COLO668 (cell line): ENCODE data around the gene AGBL4.
"Not testable (repeated sequence)": the region's sequence is repeated elsewhere in the genome, so short reads cannot be mapped to it uniquely, and the experiment has no call there.

Source experiments
- DNase-seq: peaks from one replicate; lab custom pipeline; 2025; ENCODE audit not compliant: unreplicated experiment; lab: John Stamatoyannopoulos, UW

The AGBL4 gene

DNA sequence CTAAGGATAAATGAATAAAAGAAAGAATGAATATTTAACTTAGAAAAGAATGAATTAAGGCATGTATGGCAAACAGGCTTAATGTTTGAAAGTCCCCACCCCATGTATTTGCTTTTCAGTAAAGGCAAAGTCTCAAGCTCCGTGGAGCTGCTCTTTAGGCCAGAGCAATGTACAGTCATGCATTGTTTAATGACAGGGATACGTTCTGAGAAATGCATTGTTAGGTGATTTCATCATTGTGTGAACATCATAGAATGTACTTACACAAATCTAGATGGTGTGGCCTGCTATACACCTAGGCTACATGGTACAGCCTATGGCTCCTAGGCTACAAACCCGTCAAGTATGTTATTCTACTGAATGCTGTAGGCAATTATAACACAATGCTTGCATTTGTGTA lies 1500.2 kb downstream of the AGBL4 start:
- no peak for DNase-seq

GRCh38 chr1:48519896-48520295 lies 1503.9 kb downstream of the AGBL4 start:
- not testable (repeated sequence) for DNase-seq

- no peak for DNase-seq
These were observed 1516.9 kb downstream of the AGBL4 start for GRCh38 chr1:48506870-48507269.

- no peak for DNase-seq
These were observed 1523.0 kb downstream of the AGBL4 start for GRCh38 chr1:48500541-48501450.

DNA sequence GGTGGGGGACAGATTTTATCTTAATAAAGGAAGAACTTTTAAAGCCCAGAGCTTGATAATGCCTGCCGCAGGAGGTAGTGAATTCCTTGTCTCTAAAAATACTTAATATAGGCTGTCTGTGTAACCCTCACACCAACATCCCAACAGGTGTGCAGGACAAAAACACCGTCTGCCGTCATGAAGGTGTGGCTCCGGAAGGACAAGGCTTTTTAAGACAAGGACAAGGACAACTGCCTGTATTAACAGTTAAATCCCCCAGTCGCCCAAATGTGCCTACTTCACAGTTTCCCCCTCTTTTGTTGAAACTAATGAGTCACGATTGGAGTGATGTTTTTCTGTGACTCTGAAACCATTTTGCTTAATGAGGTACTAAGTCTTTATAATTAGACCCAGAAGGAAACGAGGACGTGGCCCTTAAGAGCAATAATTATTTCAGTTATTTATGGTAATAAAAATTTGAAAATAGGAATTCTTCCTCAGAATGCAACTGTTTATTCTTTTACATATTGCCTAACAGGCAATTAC lies 1524.5 kb downstream of the AGBL4 start:
- DNase-seq = no peak

GRCh38 chr1:48498096-48498791 lies 1525.5 kb downstream of the AGBL4 start:
- peak; percentile 88 for DNase-seq

DNA sequence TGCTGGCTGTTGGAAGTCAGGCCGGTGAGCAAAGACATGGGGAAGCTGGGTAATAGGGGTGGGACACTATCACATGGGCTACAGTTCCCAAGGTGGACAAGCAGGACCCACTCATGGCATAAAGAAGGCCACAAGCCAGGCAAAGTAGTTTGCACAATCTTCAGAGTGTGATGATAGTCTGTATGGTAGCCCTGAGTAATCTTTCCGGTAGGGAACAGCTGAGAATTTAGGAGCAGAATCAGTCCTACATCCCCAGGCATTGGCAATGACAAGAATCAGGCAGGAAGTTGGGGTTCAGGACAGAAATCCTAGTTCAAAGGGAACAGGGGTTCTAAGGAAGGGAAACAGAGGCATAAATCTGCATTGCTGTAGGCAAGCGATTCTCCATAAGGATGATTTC lies 1527.8 kb downstream of the AGBL4 start:
- no peak for DNase-seq

- no peak for DNase-seq
These were observed 1528.6 kb downstream of the AGBL4 start for GRCh38 chr1:48495166-48495565.

GRCh38 chr1:48493970-48494769 lies 1529.6 kb downstream of the AGBL4 start:
- no peak for DNase-seq

- DNase-seq = no peak
These were observed 1530.7 kb downstream of the AGBL4 start for GRCh38 chr1:48493041-48493440.

DNA sequence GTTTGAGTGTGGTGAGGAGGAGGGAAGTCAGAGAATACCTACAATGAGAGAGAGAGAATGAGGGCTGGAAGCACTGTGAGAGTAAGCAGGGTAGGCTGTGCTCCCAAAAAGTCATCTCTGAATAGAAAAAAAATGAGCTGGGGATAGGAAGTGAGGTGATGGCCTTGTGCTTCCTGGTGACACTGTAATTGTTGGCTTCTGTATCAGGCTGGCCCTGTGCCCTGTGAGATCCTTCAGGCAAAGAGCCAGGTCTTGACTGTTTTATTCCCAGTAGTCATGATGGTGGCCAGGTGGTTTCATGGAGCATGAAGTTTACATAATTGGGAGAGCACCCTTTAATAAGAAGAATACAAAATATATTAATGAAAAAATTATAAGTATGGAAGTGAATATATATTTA lies 1531.4 kb downstream of the AGBL4 start:
- no peak for DNase-seq

DNA sequence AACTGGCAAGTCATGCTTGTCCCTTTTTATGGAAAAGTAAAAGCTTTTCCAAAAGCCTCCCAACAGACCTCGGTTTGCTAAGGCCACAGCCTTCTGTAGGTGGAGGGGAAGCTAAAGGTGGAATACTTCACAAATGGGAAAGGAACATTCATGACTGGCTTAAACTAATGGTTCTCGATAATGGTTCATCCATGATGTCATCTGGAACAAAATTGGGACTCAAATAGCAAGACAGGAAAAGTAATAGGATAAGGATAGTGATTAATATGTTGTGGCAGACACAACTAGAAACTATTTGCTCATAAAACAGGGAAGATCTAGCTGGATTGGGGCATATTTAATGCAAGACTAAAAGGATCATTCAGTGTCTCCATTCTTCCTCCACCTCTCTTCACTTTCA lies 1535.0 kb downstream of the AGBL4 start:
- no peak for DNase-seq
